ENCODE measurements around the gene STX1B.

The STX1B gene

GRCh38 chr16:30983898-30984610 is 26.4 kb downstream of the STX1B start:
- H3K4me3 ChIP-seq (ENCODE audit: low read depth, low read length): no peak overlapping the region
- TF ChIP-seq CTCF (conservative IDR thresholded peaks at IDR 0.05; ENCODE audit: low read depth, low read length): no peak
- DNase-seq (ENCODE audit: low read depth): no peak

GRCh38 chr16:30983289-30983889 is 27.0 kb downstream of the STX1B start:
- TF ChIP-seq CTCF (conservative IDR thresholded peaks at IDR 0.05; ENCODE audit: low read depth, low read length): no peak
- no peak for DNase-seq (ENCODE audit: low read depth)
- H3K4me3 ChIP-seq (ENCODE audit: low read depth, low read length): no peak overlapping the region

GRCh38 chr16:30982548-30983288 is 27.7 kb downstream of the STX1B start:
- TF ChIP-seq CTCF (conservative IDR thresholded peaks at IDR 0.05; ENCODE audit: low read depth, low read length): no peak
- H3K4me3 ChIP-seq (ENCODE audit: low read depth, low read length): no peak overlapping the region
- no peak for DNase-seq (ENCODE audit: low read depth)

GRCh38 chr16:30980959-30981358 is 29.5 kb downstream of the STX1B start:
- no peak overlapping the region for H3K4me3 ChIP-seq (ENCODE audit: low read depth, low read length)
- DNase-seq (ENCODE audit: low read depth): no peak
- TF ChIP-seq CTCF (conservative IDR thresholded peaks at IDR 0.05; ENCODE audit: low read depth, low read length): no peak

- DNase-seq (ENCODE audit: low read depth): no peak
- H3K4me3 ChIP-seq (ENCODE audit: low read depth, low read length): no peak overlapping the region
- no peak for TF ChIP-seq CTCF (conservative IDR thresholded peaks at IDR 0.05; ENCODE audit: low read depth, low read length)
Observed at GRCh38 chr16:30980434-30980833, 30.0 kb downstream of the STX1B start.

GRCh38 chr16:30980023-30980371 is 30.4 kb downstream of the STX1B start:
- DNase-seq (ENCODE audit: low read depth): no peak
- TF ChIP-seq CTCF (conservative IDR thresholded peaks at IDR 0.05; ENCODE audit: low read depth, low read length): no peak
- H3K4me3 ChIP-seq (ENCODE audit: low read depth, low read length): no peak overlapping the region

Data from choroid plexus epithelial cell (primary cell).